ENCODE data around the gene C1orf198.

C1orf198 gene

GRCh38 chr1:230892018-230892491, 23.7 kb upstream of the C1orf198 start:
- no peak for DNase-seq (ENCODE audit: low read depth in 2 of 2)

DNA sequence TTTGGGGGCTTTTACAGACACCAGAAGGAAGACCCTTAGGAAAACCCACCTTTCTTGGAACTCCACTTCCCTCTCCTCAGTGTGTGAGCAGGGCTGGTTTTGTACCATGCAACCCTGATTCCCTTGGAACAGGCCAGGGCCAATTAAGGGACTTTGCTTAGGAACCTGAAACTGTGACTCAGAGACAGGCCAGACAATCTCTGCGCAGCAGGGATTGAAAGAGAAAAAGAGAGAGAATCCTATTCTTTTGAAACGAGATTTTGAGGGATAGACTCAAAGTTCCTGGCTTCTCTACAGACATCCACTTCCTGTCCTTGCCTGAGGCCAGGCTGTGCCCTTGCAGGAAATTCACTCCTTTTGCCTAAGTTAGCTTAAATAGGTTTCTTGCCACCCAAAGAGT, 23.1 kb upstream of the C1orf198 start:
- DNase-seq (ENCODE audit: low read depth in 2 of 2) = no peak

DNA sequence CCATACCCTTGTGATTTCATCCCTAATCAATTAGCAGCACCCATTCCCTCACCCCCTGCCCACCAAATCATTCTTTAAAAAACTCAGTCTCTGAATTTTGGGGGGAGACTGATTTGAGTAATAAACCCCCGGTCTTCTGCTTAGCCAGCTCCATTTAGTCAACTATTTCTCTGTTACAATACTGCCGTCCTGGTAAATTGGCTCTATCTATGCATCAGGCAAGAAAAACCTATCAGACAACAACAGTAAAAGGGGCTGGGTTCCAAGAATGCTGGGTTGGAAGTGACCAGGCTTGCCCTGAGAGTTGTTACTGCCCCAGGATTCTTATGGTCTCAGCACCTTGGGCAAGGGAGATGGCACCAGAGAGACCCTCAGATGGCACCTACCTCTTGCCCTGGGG, 16.3 kb upstream of the C1orf198 start:
- DNase-seq (ENCODE audit: low read depth in 2 of 2) = no peak

- no peak for DNase-seq (ENCODE audit: low read depth in 2 of 2)
Observed at GRCh38 chr1:230883967-230884366, 15.6 kb upstream of the C1orf198 start.

GRCh38 chr1:230879778-230880177, 11.5 kb upstream of the C1orf198 start:
- DNase-seq (ENCODE audit: low read depth in 2 of 2) = no peak

DNA sequence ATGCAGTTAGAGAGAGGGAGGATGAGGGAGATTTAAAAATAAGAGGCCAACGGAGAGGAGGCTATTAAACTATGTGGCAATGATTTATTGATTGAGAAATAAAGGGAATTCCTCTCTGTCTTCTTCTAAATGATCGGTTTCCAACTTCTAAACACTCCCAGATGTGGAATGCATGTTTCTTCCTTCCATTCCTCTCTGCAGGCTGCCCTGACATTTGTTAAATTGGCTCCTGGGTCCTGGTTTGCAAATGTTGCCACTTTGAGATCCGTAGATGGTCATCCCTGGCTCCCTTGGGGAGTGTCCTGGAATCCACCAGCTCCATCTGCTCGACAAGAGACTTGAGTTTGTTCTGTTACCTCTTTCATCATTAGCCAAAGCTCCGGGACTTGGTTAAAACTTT, 10.3 kb upstream of the C1orf198 start:
- no peak for DNase-seq (ENCODE audit: low read depth in 2 of 2)

- DNase-seq (ENCODE audit: low read depth in 2 of 2) = no peak
Observed at GRCh38 chr1:230877924-230878590, 9.7 kb upstream of the C1orf198 start.

DNA sequence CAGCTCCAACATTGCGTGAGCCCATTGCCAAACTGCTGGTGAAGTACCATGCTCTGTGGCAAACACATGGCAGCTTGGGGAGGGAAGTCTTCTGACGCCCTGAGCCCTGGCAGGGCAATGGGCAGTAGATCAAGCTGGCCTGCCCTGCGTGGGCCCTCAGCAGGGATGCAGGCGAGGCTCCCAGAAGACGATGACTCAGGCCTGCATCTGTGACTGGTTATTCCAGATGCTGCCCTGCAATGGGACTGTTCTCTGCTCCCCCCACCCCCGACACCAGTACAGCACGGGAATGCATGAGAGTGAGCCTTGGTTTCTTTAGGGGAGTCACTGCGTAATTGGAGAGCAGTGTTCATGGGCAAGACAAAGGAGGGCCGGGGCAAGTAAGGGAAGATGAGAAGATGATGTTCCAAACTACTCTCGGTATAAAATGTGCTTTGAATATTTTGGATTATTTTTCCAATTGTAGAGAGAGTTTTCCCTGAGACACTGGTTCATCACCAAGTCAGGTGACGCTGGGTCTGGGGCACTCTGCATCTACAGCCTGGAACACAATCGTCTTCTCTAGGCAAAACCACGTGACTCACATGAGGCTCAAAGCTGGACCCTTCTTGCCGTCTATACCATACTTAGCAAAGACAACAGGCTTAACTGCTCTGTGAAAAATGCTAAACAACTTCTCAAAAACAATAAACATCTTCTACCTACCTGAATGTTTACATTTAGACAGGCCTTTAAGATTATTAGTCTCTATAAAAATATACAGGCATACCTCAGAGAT, 9.0 kb upstream of the C1orf198 start:
- DNase-seq (ENCODE audit: low read depth in 2 of 2) = no peak

DNA sequence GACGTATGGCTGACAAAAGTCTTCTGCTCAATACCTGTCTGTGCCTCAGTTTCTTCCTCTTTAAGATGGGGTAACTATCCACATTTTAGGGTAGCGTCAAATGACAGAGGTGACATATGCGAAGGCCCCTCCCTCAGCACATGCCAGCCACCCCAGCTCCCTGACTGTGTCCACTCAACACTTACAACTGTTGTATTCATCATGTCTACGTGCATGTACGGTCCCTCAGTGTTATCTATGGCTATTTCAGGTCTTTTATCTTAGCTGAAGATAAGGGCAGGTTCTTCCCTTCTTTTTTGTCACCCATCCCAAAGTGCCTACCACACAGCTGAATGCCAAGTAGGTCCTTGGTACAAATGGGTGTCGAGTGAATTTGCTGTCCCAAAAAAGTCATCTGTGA, 8.3 kb upstream of the C1orf198 start:
- no peak for DNase-seq (ENCODE audit: low read depth in 2 of 2)

- no peak for DNase-seq (ENCODE audit: low read depth in 2 of 2)
Observed at GRCh38 chr1:230875370-230875769, 7.0 kb upstream of the C1orf198 start.

- no peak for DNase-seq (ENCODE audit: low read depth in 2 of 2)
Observed at GRCh38 chr1:230870916-230871315, 2.6 kb upstream of the C1orf198 start.

GRCh38 chr1:230869500-230869899, 1.2 kb upstream of the C1orf198 start:
- no peak for DNase-seq (ENCODE audit: low read depth in 2 of 2)

- DNase-seq (ENCODE audit: low read depth in 2 of 2) = peak in 1 of 2 donors; percentile 7
Observed at GRCh38 chr1:230868736-230869385, 540 bp upstream of the C1orf198 start.

- no peak for DNase-seq (ENCODE audit: low read depth in 2 of 2)
Observed at GRCh38 chr1:230867101-230867902, 1.0 kb downstream of the C1orf198 start.

DNA sequence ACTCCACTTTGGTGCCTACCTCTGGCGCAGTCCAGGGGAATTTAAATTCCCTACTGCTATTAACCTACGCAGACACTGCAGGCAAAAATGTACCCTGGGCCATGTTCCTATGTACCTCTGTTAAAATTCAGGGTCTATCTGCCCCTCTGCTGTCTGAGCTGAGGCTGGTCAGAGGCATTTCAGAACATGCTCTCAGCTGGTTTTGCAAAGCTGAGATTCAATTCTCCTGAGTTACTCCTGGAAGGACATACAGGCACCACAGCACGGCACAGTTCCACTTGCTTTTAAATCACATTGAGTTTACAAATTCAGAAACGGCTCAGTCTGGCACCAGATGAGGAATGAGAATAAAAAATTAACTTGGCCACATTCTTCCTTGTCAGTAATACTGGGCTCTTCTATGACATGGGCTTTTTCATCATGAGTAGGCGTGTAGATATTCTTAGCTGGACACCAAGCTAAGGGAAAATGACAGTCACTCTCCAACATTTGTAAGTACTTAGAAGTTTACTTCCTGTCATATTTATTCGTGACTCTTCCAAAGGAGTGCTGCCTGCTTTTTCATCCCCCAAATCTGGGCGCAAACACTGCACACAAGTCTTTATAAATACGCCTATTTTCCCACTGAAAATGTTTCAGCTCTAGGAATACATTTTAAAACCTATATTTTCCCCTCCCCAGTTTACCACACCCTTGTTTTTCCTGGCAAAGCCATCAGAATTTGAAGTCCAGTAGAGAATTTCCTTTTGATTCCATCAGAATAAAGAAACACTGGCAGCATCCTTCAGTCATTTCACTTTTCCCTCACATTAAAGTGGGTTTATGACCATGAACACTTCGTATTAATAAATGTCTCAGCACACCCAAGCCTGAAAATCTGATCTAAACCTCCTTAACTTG, 1.9 kb downstream of the C1orf198 start:
- DNase-seq (ENCODE audit: low read depth in 2 of 2) = no peak

DNA sequence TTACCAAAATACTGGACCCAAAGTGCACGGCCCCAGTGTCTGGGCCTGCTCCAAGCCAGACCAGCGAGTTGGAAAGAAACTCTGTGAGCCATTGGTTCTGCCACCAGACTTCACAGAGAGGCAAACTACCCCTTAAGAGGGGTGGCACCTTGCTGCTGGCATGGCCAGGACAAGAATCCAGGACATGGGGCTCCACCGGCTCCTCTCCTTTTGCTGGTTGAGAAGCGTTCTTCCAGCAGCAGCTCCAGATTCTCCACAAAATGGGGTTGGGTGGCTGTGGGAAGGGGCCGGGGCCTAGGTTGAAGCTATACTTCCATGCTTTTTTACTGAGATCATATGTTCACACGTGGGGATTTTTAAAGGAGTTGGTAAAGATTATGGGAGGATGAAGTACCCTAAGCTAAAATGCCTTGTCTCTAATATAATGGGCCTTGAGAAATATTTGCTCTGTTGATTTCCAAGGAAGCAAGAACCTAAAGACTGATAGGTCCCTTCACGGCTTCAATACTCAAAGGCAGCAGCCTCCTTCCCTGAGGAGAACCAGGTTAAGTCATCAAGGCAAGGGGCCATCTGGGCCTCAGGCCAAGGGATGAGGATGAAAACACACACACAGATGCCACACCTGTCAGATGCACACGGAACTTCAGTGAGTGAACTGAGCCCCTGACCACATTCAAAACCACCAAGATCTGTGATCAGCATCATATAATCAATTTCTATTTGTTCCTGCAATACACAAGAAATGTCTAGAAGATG, 3.1 kb downstream of the C1orf198 start:
- DNase-seq (ENCODE audit: low read depth in 2 of 2) = no peak

DNA sequence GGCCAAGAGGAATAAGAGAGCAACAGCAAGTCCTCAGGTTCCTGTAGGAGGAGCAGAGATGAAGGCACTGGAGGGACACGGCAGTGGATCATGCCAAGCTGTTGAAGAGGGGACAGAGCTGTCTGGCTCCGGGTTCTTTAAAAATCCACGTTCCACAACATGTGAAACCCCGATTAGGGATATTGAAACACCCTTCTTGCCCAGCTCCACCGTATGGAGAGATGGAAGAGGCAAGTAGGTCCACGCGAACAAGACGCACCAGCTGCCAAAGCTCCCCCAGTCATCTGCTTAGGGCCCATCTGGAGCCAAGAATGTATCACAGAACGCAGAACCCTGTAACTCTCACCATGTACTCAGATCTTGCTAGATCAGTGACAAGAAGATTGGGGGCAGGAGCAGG, 3.9 kb downstream of the C1orf198 start:
- no peak for DNase-seq (ENCODE audit: low read depth in 2 of 2)

- DNase-seq (ENCODE audit: low read depth in 2 of 2) = no peak
Observed at GRCh38 chr1:230863449-230863848, 4.9 kb downstream of the C1orf198 start.

DNA sequence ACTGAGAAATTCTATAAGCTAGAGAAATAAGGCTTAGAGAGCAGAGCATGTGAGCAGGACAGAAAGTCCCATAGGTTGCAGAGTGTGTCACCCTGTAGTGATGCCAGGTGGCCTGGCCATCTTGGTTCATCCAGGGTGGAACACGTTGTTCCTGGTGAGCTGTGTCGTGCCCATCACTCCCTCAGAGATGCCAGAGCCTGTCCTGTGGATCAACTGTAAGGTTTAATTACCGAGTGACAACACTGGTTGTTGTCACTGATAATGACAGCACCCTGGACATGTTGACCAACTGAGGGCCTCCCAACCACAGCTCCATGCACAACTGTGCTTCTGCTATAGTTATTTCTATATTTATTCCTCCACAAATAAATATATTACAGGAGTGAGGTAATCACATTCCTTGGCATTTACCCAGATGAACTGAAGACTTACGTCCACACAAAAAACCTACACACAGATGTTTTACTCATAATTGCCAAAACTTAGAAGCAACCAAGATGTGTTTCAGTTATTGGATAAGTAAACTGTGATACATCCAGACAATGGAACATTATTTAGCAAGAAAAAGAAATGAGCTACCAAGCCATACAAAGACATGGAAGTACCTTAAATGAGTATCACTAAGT, 6.2 kb downstream of the C1orf198 start:
- DNase-seq (ENCODE audit: low read depth in 2 of 2) = no peak

GRCh38 chr1:230861489-230861888, 6.8 kb downstream of the C1orf198 start:
- no peak for DNase-seq (ENCODE audit: low read depth in 2 of 2)
